NCI-H526 (cell line): ENCODE measurements around the gene FAM200A.
A peak's percentile ranks its signal among the peaks of the same experiment; 100 is the strongest.
"Not testable (repeated sequence)": the region's sequence is repeated elsewhere in the genome, so short reads cannot be mapped to it uniquely, and the experiment has no call there.

Experiments
- DNase-seq, 2 experiments: peaks; one replicate each; lab custom pipeline; 2025; lab: John Stamatoyannopoulos, UW

The FAM200A gene

GRCh38 chr7:99559175-99559915 lies 7.4 kb upstream of the FAM200A start:
- DNase-seq = no peak

- DNase-seq = peak; percentile 90 to 98
Measured at GRCh38 chr7:99558306-99559174, 6.6 kb upstream of the FAM200A start, which contains the start of gene ZNF655. Gene ZNF655, plus strand, starts transcription at chr7:99558642. Its CDS starts 1,918 bp downstream, at chr7:99560560.

GRCh38 chr7:99557940-99558305 lies 6.0 kb upstream of the FAM200A start:
- DNase-seq = peak; percentile 37 to 48

GRCh38 chr7:99557196-99557607 lies 5.3 kb upstream of the FAM200A start:
- DNase-seq = no peak

GRCh38 chr7:99554939-99555338 lies 3.0 kb upstream of the FAM200A start:
- no peak for DNase-seq

GRCh38 chr7:99553039-99553438 lies 1.1 kb upstream of the FAM200A start:
- no peak for DNase-seq

- no peak for DNase-seq
Measured at GRCh38 chr7:99551334-99551733, 580 bp downstream of the FAM200A start.

GRCh38 chr7:99549545-99549944 lies 2.4 kb downstream of the FAM200A start:
- DNase-seq = not testable (repeated sequence)

GRCh38 chr7:99545308-99545707 lies 6.6 kb downstream of the FAM200A start:
- DNase-seq = not testable (repeated sequence)

GRCh38 chr7:99543916-99544315 lies 8.0 kb downstream of the FAM200A start:
- DNase-seq = no peak

GRCh38 chr7:99543081-99543671 lies 8.7 kb downstream of the FAM200A start:
- no peak for DNase-seq

GRCh38 chr7:99541212-99541611 lies 10.7 kb downstream of the FAM200A start:
- no peak for DNase-seq

GRCh38 chr7:99540542-99540941 lies 11.4 kb downstream of the FAM200A start:
- no peak for DNase-seq

- no peak for DNase-seq
Measured at GRCh38 chr7:99539213-99539811, 12.6 kb downstream of the FAM200A start.

GRCh38 chr7:99535667-99536066 lies 16.2 kb downstream of the FAM200A start:
- no peak for DNase-seq

GRCh38 chr7:99531354-99531765 lies 20.6 kb downstream of the FAM200A start:
- no peak for DNase-seq

- DNase-seq = peak in 1 of 2 experiments; percentile 47
Measured at GRCh38 chr7:99525713-99526440, 26.0 kb downstream of the FAM200A start.

- DNase-seq = no peak
Measured at GRCh38 chr7:99521399-99521798, 30.5 kb downstream of the FAM200A start.

- no peak for DNase-seq
Measured at GRCh38 chr7:99514050-99514449, 37.9 kb downstream of the FAM200A start.

- no peak for DNase-seq
Measured at GRCh38 chr7:99505324-99505662, 46.6 kb downstream of the FAM200A start.

GRCh38 chr7:99504603-99505323 lies 47.2 kb downstream of the FAM200A start, which contains the start of gene ZKSCAN5:
Gene ZKSCAN5, plus strand, starts transcription at chr7:99504662. Its CDS starts 1,383 bp downstream, at chr7:99506045.
- DNase-seq = peak; percentile 97 to 99
